GM12891 (cell line): ENCODE measurements around the gene PMPCB.
"Not testable (repeated sequence)": the region's sequence is repeated elsewhere in the genome, so short reads cannot be mapped to it uniquely, and the experiment has no call there.

Experiments
- PAX5 ChIP-seq: IDR thresholded peaks from 2 replicates; pipeline ENCODE4 v1.6.1; 2011; ENCODE audit warnings: low read length, moderate library complexity, mild to moderate bottlenecking; ENCODE audit not compliant: insufficient read depth, severe bottlenecking
- POLR2A ChIP-seq: IDR thresholded peaks from 2 replicates; pipeline ENCODE4 v1.6.1; 2011; ENCODE audit warnings: low read depth, low read length, control low read depth
- POLR2AphosphoS5 ChIP-seq: IDR thresholded peaks from 2 replicates; pipeline ENCODE4 v1.6.1; 2011; ENCODE audit warnings: low read depth, low read length, control low read depth
- POU2F2 ChIP-seq: IDR thresholded peaks from 2 replicates; pipeline ENCODE4 v1.6.1; 2011; ENCODE audit warnings: low read depth, mild to moderate bottlenecking, control low read depth, low read length, moderate library complexity
- SPI1 ChIP-seq: IDR thresholded peaks from 2 replicates; pipeline ENCODE4 v1.6.1; 2011; ENCODE audit warnings: low read depth, low read length, control low read depth
- TAF1 ChIP-seq: IDR thresholded peaks from 2 replicates; pipeline ENCODE4 v1.6.1; 2011; ENCODE audit warnings: low read depth, low read length, control low read depth

DNA sequence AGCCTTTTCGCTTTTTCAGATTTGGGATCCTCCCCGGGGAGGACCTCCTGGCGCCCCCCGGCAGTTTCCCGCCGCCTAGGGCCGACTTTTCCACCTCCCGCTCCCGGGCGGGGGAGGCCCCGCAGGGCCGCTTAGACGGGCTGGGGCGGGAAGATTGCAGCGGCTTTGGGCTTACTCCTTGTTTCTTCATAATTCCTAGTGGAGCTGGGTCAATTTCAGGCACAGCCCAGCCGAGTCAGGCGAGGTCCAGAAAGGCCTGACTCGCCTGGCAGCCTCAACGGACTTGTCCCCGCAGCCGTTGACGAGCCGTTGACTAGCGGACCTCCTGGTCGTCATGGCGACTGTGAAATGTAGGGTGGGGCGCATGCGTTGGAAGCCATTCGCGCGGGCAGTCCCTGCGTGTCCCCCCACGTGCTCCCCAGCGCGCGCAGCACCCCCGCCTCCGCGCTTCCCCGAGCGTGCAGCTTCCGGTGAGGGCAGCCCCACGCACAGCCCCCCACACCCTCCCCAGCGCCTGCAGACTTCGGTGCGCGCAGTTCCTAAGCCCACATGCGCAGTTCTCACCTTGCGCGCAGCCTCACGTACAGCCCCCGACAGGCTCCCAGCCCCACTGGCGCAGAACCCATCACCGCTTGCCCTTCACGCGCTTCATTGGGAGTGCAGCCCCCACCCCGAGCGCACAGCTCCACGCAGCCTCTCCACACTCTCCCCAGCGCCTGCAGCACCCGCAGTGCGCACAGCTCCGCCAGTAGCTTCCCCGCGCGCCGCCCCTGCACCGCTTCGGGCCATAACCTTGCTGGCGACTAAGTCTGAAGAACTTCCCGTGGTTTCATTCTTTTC lies 17.1 kb upstream of the PMPCB start:
- TF ChIP-seq TAF1, POLR2AphosphoS5, POLR2A, SPI1, PAX5, POU2F2: not testable (repeated sequence)
